HCT116 (cell line): ENCODE data around the gene E2F6. TPM values are rescaled to one million over a fixed set of nuclear protein-coding genes. Genes with fewer than 3 reads are reported as not detected.

Experiments
- ATAC-seq: fragments of 200-7000 bp; cut with Tn5 transposase; 2 replicates; pipeline ENCODE4 v1.9.1; 2020; ENCODE audit warnings: mild to moderate bottlenecking, moderate library complexity
- BruUV-seq: library from RNA; stranded (reverse); fragments of 400-500 nt; replicated peaks from 2 replicates; lab custom pipeline; 2021; lab: Mats Ljungman, UMichigan
- CTCF ChIA-PET: fragments of 300-600 bp; sonication (Branson Sonifier 250); formaldehyde crosslinking; loops from one replicate; lab custom pipeline; 2021; ENCODE audit warnings: antibody characterized with exemption; lab: Charles Lee
- POLR2A ChIA-PET: fragments of 300-600, 350-600 bp; sonication (Branson Sonifier 250); formaldehyde crosslinking; loops from one replicate; lab custom pipeline; 2021; ENCODE audit warnings: antibody characterized with exemption; lab: Charles Lee
- RAD21 ChIA-PET, 2 experiments: fragments of 300-600 bp; sonication (Branson Sonifier 250); formaldehyde crosslinking; loops; one replicate each; lab custom pipeline; 2023; ENCODE audit warnings: low total read pairs in 2 of 2; ENCODE audit not compliant: uncharacterized antibody in 2 of 2, unreplicated experiment in 2 of 2, low non-redundant PET in 1 of 2; lab: Charles Lee
- DNase-seq: peaks from one replicate; pipeline ENCODE4 v3.0.0-alpha.2; 2010; ENCODE audit warnings: low read depth, low spot score
- H2AFZ ChIP-seq: fragments of 200-600 bp; shearing (Covaris generic), sonication (generic); 2 replicates; pipeline ENCODE4 v1.6.1; 2017; ENCODE audit warnings: low read depth, mixed run types, mixed read lengths, antibody characterized with exemption, low read length; ENCODE audit not compliant: poor library complexity, severe bottlenecking
- H3K27ac ChIP-seq: 2 replicates; pipeline ENCODE4 v1.5.1; 2012; ENCODE audit warnings: low read depth, low read length
- H3K27me3 ChIP-seq: fragments of 200-600 bp; sonication (generic); 2 replicates; pipeline ENCODE4 v1.6.1; 2016; ENCODE audit warnings: mixed run types, low read length, mixed read lengths; ENCODE audit not compliant: insufficient read depth
- H3K36me3 ChIP-seq, 2 experiments: fragments of 200-500 bp in 1 of 2; fragments of 200-600 bp in 1 of 2; sonication (Bioruptor generic) in 1 of 2; sonication (generic) in 1 of 2; 2 replicates each; pipeline versions ENCODE4 v1.5.1 to v1.6.1; 2014 to 2016; ENCODE audit warnings: low read length in 2 of 2, inconsistent platforms in 1 of 2, mixed read lengths in 1 of 2, mixed run types in 1 of 2; ENCODE audit not compliant: insufficient read depth in 2 of 2, control insufficient read depth in 1 of 2
- H3K4me1 ChIP-seq, 2 experiments: fragments of 200-600 bp in 1 of 2; sonication (generic) in 1 of 2; 2 replicates each; pipeline versions ENCODE4 v1.5.1 to v1.6.1; 2012 to 2017; ENCODE audit warnings: low read length in 2 of 2, inconsistent platforms in 1 of 2, mild to moderate bottlenecking in 1 of 2, mixed read lengths in 1 of 2, mixed run types in 1 of 2, moderate library complexity in 1 of 2; ENCODE audit not compliant: insufficient read depth in 2 of 2, control insufficient read depth in 1 of 2
- H3K4me2 ChIP-seq: fragments of 200-600 bp; sonication (generic); 2 replicates; pipeline ENCODE4 v1.6.1; 2017; ENCODE audit warnings: mixed run types, low read length, mixed read lengths
- H3K4me3 ChIP-seq, 2 experiments: fragments of 200-600 bp in 1 of 2; sonication (generic) in 1 of 2; replicated peaks in 1 of 2; 2 replicates each; pipeline ENCODE4 v1.5.1; 2011 to 2016; ENCODE audit warnings: low read length in 2 of 2, control low read depth in 1 of 2, low read depth in 1 of 2, mild to moderate bottlenecking in 1 of 2, mixed read lengths in 1 of 2, mixed run types in 1 of 2
- H3K79me2 ChIP-seq: fragments of 200-600 bp; sonication (generic); 2 replicates; pipeline ENCODE4 v1.6.1; 2017; ENCODE audit warnings: mild to moderate bottlenecking, mixed run types, low read length, moderate library complexity, mixed read lengths; ENCODE audit not compliant: insufficient read depth
- H3K9ac ChIP-seq: fragments of 200-600 bp; sonication (generic); 2 replicates; pipeline ENCODE4 v1.6.1; 2016; ENCODE audit warnings: low read length, mixed read lengths
- H3K9me2 ChIP-seq: fragments of 200-600 bp; sonication (generic), shearing (Covaris generic); 2 replicates; pipeline ENCODE4 v1.6.1; 2017; ENCODE audit warnings: mixed run types, mild to moderate bottlenecking, moderate library complexity; ENCODE audit not compliant: insufficient read depth
- H3K9me3 ChIP-seq, 2 experiments: fragments of 200-500 bp in 1 of 2; fragments of 200-600 bp in 1 of 2; sonication (Bioruptor generic) in 1 of 2; sonication (generic) in 1 of 2; 2 replicates each; pipeline ENCODE4 v1.6.1; 2014 to 2017; ENCODE audit warnings: low read length in 2 of 2, mixed read lengths in 2 of 2, inconsistent platforms in 1 of 2, low read depth in 1 of 2, mild to moderate bottlenecking in 1 of 2, mixed run types in 1 of 2, moderate library complexity in 1 of 2; ENCODE audit not compliant: control insufficient read depth in 1 of 2, insufficient read depth in 1 of 2
- H4K20me1 ChIP-seq: fragments of 200-600 bp; sonication (generic), shearing (Covaris generic); 2 replicates; pipeline ENCODE4 v1.6.1; 2017; ENCODE audit warnings: mixed run types, mild to moderate bottlenecking, moderate library complexity; ENCODE audit not compliant: insufficient read depth
- ZNF274 ChIP-seq: fragments of 200-500 bp; sonication (Bioruptor generic); IDR thresholded peaks from 2 replicates; pipeline ENCODE4 v1.6.1; 2014; ENCODE audit warnings: mild to moderate bottlenecking, low read depth, low read length, inconsistent platforms
- intact Hi-C: fragments of 100-400 bp; cut with micrococcal nuclease; formaldehyde crosslinking; loops from 2 replicates; pipeline ENCODE4 v1.10.0; 2022
- total RNA-seq: library from RNA; stranded (reverse); gene quantifications from one replicate; pipeline ENCODE4 v1.2.1, GENCODE V29; 2021; ENCODE audit not compliant: unreplicated experiment
- TF ChIP-seq, protein P1 (sequence below): IDR thresholded peaks from 2 replicates; pipeline ENCODE4 v1.6.1; 2011; ENCODE audit warnings: mild to moderate bottlenecking, low read length, moderate library complexity; ENCODE audit not compliant: insufficient replicate concordance; ENCODE audit errors: extremely low read depth
- TF ChIP-seq, protein P2 (sequence below), 3 experiments: fragments of 200-600 bp in 1 of 3; sonication (generic) in 1 of 3; IDR thresholded peaks in 2 of 3; conservative IDR thresholded peaks in 1 of 3; 2 replicates each; pipeline ENCODE4 v1.5.1; 2012 to 2017; ENCODE audit warnings: low read depth in 2 of 3, low read length in 2 of 3, antibody characterized with exemption in 1 of 3, borderline replicate concordance in 1 of 3, control low read depth in 1 of 3, mild to moderate bottlenecking in 1 of 3, mixed read lengths in 1 of 3, mixed run types in 1 of 3, moderate library complexity in 1 of 3; ENCODE audit not compliant: insufficient read depth in 1 of 3

E2F6 gene
- total RNA-seq, 1 experiment from 2014 or later = 22.8 TPM

DNA sequence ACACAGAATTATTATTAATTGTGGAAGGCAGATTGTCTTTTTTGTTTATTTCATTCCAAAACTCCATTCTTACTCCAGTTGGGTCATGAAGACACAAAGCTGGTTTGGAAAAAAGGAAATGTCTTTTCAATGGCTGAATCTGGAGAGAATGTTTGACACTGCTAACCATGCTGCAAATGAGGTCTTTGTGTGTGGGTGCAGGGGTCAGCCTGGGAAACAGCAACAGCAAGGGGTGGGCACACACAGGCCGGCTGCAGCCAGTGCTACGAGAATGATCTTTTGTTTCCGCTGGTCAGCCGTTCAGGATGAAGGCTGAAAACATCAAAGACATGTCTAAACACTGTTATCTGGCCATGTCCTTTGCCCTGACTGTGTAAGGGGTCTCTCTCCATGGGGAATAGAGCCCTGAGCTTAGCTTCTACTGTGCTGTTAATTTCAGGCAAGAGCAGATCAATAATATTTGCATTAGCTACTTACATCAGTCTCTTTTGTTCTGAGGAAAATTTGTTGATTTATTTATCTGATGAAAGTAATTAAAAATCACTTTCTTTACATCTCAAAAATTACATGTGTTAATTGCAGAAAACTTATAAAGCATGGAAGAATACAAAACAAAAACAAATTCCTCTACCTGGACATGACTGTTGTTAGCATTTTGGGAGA is 33.3 kb upstream of the E2F6 start:
- ChIA-PET CTCF (interaction anchor here (1.1 kb wide), 1 partner anchor 84 kb away, joined by 3 read pairs; no protein-coding TSS in a partner anchor), POLR2A (no interaction called here), RAD21 (no interaction called here)
- DNase-seq (no peak), ATAC-seq (no peak)
- no peaks in the 10 kb centered on the region for H3K79me2 ChIP-seq
- no peaks in the 10 kb centered on the region for H3K27me3 ChIP-seq
- TF ChIP-seq, protein P1, sequence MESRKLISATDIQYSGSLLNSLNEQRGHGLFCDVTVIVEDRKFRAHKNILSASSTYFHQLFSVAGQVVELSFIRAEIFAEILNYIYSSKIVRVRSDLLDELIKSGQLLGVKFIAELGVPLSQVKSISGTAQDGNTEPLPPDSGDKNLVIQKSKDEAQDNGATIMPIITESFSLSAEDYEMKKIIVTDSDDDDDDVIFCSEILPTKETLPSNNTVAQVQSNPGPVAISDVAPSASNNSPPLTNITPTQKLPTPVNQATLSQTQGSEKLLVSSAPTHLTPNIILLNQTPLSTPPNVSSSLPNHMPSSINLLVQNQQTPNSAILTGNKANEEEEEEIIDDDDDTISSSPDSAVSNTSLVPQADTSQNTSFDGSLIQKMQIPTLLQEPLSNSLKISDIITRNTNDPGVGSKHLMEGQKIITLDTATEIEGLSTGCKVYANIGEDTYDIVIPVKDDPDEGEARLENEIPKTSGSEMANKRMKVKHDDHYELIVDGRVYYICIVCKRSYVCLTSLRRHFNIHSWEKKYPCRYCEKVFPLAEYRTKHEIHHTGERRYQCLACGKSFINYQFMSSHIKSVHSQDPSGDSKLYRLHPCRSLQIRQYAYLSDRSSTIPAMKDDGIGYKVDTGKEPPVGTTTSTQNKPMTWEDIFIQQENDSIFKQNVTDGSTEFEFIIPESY = no peak
- TF ChIP-seq ZNF274 = no peak
- TF ChIP-seq, protein P2, sequence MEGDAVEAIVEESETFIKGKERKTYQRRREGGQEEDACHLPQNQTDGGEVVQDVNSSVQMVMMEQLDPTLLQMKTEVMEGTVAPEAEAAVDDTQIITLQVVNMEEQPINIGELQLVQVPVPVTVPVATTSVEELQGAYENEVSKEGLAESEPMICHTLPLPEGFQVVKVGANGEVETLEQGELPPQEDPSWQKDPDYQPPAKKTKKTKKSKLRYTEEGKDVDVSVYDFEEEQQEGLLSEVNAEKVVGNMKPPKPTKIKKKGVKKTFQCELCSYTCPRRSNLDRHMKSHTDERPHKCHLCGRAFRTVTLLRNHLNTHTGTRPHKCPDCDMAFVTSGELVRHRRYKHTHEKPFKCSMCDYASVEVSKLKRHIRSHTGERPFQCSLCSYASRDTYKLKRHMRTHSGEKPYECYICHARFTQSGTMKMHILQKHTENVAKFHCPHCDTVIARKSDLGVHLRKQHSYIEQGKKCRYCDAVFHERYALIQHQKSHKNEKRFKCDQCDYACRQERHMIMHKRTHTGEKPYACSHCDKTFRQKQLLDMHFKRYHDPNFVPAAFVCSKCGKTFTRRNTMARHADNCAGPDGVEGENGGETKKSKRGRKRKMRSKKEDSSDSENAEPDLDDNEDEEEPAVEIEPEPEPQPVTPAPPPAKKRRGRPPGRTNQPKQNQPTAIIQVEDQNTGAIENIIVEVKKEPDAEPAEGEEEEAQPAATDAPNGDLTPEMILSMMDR (IDR thresholded peaks at IDR 0.05 in 2 of 3, conservative IDR thresholded peaks at IDR 0.05 in 1 of 3; ENCODE audit: borderline replicate concordance in 1 of 3, insufficient read depth in 1 of 3, low read depth in 2 of 3, low read length in 2 of 3) = no peak
- H2AFZ ChIP-seq = no peak overlapping the region
- H4K20me1 ChIP-seq = no peaks in the 10 kb centered on the region
- peaks cover 10 to 18% of the 10 kb centered on the region in 2 experiments; a peak in 3 of 4 replicates for H3K4me1 ChIP-seq
- BruUV-seq = no TSS peak
- no peak overlapping the region for H3K4me3 ChIP-seq
- H3K9ac ChIP-seq = no peak overlapping the region
- intact Hi-C loops = no loop called here
- H3K4me2 ChIP-seq = peak overlapping the region; percentile 49; the same call in 1 of the 2 replicates
- no peaks in the 10 kb centered on the region for H3K9me3 ChIP-seq
- H3K9me2 ChIP-seq = no peaks in the 10 kb centered on the region
- no peaks in the 10 kb centered on the region for H3K36me3 ChIP-seq
- no peak overlapping the region for H3K27ac ChIP-seq
